ENCODE measurements around the gene ZNF264.
A peak's percentile ranks its signal among the peaks of the same experiment; 100 is the strongest.

The ZNF264 gene

DNA sequence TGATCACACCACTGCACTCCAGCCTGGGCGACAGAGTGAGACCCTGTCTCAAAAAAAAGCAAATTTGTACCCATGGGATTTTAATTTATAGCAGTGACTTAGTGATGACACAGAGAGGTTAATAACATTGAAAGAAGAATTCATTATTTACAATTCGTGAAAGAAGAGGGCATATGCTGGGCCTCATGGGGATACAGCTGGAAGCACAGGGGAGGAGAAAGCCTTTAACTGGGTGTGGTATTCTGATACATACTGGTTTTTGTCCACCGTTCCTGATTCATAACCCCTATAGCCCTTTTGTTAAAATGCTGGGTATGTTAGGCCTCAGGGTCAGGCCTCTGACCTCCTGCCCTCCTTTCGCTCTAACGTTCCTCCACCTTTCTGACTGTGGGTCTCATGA lies 10.9 kb downstream of the ZNF264 start:
- Histone ChIP-seq H3K27me3 (ENCODE audit: control insufficient read depth in 1 of 2, insufficient read depth in 2 of 2, low read length in 2 of 2) (no peaks in the 10 kb centered on the region), H3K9ac (ENCODE audit: low read length) (no peak overlapping the region), H3K27ac (ENCODE audit: low read depth, low read length) (no peak overlapping the region), H3K4me1 (ENCODE audit: insufficient read depth, low read length) (no peaks in the 10 kb centered on the region), H3K36me3 (ENCODE audit: insufficient read depth, low read length) (peaks cover 49% of the 10 kb centered on the region), H3K9me3 (ENCODE audit: low read length) (no peaks in the 10 kb centered on the region), H3K4me3 (ENCODE audit: low read depth in 1 of 2, low read length in 2 of 2) (no peak overlapping the region)

- Histone ChIP-seq H3K9ac (ENCODE audit: low read length) (no peak overlapping the region), H3K4me1 (ENCODE audit: insufficient read depth, low read length) (no peaks in the 10 kb centered on the region), H3K4me3 (ENCODE audit: low read depth in 1 of 2, low read length in 2 of 2) (no peak overlapping the region), H3K27me3 (ENCODE audit: control insufficient read depth in 1 of 2, insufficient read depth in 2 of 2, low read length in 2 of 2) (no peaks in the 10 kb centered on the region), H3K36me3 (ENCODE audit: insufficient read depth, low read length) (peaks cover 62% of the 10 kb centered on the region), H3K27ac (ENCODE audit: low read depth, low read length) (no peak overlapping the region), H3K9me3 (ENCODE audit: low read length) (no peaks in the 10 kb centered on the region)
These were observed 19.1 kb downstream of the ZNF264 start for GRCh38 chr19:57210381-57210780.

GRCh38 chr19:57212109-57212508 lies 20.8 kb downstream of the ZNF264 start:
- no peak overlapping the region for H3K4me3 ChIP-seq (ENCODE audit: low read depth in 1 of 2, low read length in 2 of 2)
- H3K27me3 ChIP-seq (ENCODE audit: control insufficient read depth in 1 of 2, insufficient read depth in 2 of 2, low read length in 2 of 2), result no peaks in the 10 kb centered on the region
- H3K27ac ChIP-seq (ENCODE audit: low read depth, low read length), result no peak overlapping the region
- H3K9ac ChIP-seq (ENCODE audit: low read length), result no peak overlapping the region
- H3K9me3 ChIP-seq (ENCODE audit: low read length), result no peaks in the 10 kb centered on the region
- no peaks in the 10 kb centered on the region for H3K4me1 ChIP-seq (ENCODE audit: insufficient read depth, low read length)
- peaks cover 54% of the 10 kb centered on the region for H3K36me3 ChIP-seq (ENCODE audit: insufficient read depth, low read length)

DNA sequence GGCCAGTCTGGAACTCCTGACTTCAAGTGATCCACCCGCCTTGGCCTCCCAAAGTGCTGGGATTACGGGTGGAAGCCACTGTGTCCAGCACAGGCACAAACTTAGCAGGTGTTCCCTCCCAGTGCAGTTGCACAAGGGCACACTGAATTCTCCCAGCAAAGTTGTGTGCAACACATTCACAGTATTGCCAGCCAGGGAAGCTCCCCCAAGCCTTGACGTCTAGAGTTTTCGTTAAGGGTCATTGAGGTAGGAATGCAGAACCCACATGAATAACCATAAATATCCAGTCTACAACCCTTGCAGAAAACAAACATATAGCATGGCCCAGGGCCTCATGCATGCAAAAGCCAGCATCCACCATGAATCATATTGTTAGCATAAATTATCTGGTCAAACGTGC lies 36.2 kb downstream of the ZNF264 start:
- no peaks in the 10 kb centered on the region for H3K27me3 ChIP-seq (ENCODE audit: control insufficient read depth in 1 of 2, insufficient read depth in 2 of 2, low read length in 2 of 2)
- no peaks in the 10 kb centered on the region for H3K4me1 ChIP-seq (ENCODE audit: insufficient read depth, low read length)
- H3K9me3 ChIP-seq (ENCODE audit: low read length), result no peaks in the 10 kb centered on the region
- no peaks in the 10 kb centered on the region for H3K36me3 ChIP-seq (ENCODE audit: insufficient read depth, low read length)
- no peak overlapping the region for H3K27ac ChIP-seq (ENCODE audit: low read depth, low read length)
- no peak overlapping the region for H3K4me3 ChIP-seq (ENCODE audit: low read depth in 1 of 2, low read length in 2 of 2)
- no peak overlapping the region for H3K9ac ChIP-seq (ENCODE audit: low read length)

DNA sequence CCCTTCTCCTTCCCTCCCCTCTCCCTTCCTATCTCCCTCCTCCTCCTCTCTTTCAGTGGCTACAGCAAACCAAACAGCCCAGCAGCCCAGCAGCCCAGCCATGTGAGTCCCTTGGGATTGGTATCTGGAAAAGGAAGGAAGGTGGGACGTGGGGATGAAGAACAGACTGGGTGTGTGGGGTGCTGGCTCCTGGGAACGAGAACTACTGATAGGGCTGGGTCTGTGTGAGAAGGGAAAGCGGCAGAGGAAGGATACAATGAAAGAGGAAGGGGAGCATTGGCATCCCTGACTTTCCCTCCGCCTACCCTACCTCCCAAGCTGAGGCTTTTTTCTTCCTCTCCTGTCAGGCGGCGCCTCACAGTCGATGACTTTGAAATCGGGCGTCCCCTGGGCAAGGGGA lies 40.4 kb downstream of the ZNF264 start:
- Histone ChIP-seq H3K9me3 (ENCODE audit: low read length) (no peaks in the 10 kb centered on the region), H3K27ac (ENCODE audit: low read depth, low read length) (no peak overlapping the region), H3K4me1 (ENCODE audit: insufficient read depth, low read length) (no peaks in the 10 kb centered on the region), H3K4me3 (ENCODE audit: low read depth in 1 of 2, low read length in 2 of 2) (no peak overlapping the region), H3K9ac (ENCODE audit: low read length) (no peak overlapping the region), H3K36me3 (ENCODE audit: insufficient read depth, low read length) (no peaks in the 10 kb centered on the region), H3K27me3 (ENCODE audit: control insufficient read depth in 1 of 2, insufficient read depth in 2 of 2, low read length in 2 of 2) (no peaks in the 10 kb centered on the region)

GRCh38 chr19:57233207-57233606 lies 41.9 kb downstream of the ZNF264 start:
- Histone ChIP-seq H3K27me3 (ENCODE audit: control insufficient read depth in 1 of 2, insufficient read depth in 2 of 2, low read length in 2 of 2) (no peaks in the 10 kb centered on the region), H3K4me3 (ENCODE audit: low read depth in 1 of 2, low read length in 2 of 2) (no peak overlapping the region), H3K9ac (ENCODE audit: low read length) (no peak overlapping the region), H3K36me3 (ENCODE audit: insufficient read depth, low read length) (no peaks in the 10 kb centered on the region), H3K27ac (ENCODE audit: low read depth, low read length) (no peak overlapping the region), H3K4me1 (ENCODE audit: insufficient read depth, low read length) (no peaks in the 10 kb centered on the region), H3K9me3 (ENCODE audit: low read length) (no peaks in the 10 kb centered on the region)

- Histone ChIP-seq H3K4me1 (ENCODE audit: insufficient read depth, low read length) (peaks cover 17% of the 10 kb centered on the region), H3K4me3 (ENCODE audit: low read depth in 1 of 2, low read length in 2 of 2) (peak overlapping the region; percentile 84 to 93), H3K36me3 (ENCODE audit: insufficient read depth, low read length) (peaks cover 18% of the 10 kb centered on the region), H3K9me3 (ENCODE audit: low read length) (no peaks in the 10 kb centered on the region), H3K9ac (ENCODE audit: low read length) (peak overlapping the region; percentile 96), H3K27me3 (ENCODE audit: control insufficient read depth in 1 of 2, insufficient read depth in 2 of 2, low read length in 2 of 2) (no peaks in the 10 kb centered on the region), H3K27ac (ENCODE audit: low read depth, low read length) (peak overlapping the region; percentile 77)
These were observed 48.6 kb downstream of the ZNF264 start for GRCh38 chr19:57239982-57240310.

- H3K36me3 ChIP-seq (ENCODE audit: insufficient read depth, low read length), result peaks cover 21% of the 10 kb centered on the region
- peak within 1 kb of the TSS; percentile 84 to 93 for H3K4me3 ChIP-seq (ENCODE audit: low read depth in 1 of 2, low read length in 2 of 2)
- peak within 1 kb of the TSS; percentile 96 for H3K9ac ChIP-seq (ENCODE audit: low read length)
- peak within 1 kb of the TSS; percentile 77 for H3K27ac ChIP-seq (ENCODE audit: low read depth, low read length)
- H3K27me3 ChIP-seq (ENCODE audit: control insufficient read depth in 1 of 2, insufficient read depth in 2 of 2, low read length in 2 of 2), result no peaks in the 10 kb centered on the region
- peaks cover 17% of the 10 kb centered on the region for H3K4me1 ChIP-seq (ENCODE audit: insufficient read depth, low read length)
- H3K9me3 ChIP-seq (ENCODE audit: low read length), result no peaks in the 10 kb centered on the region
These were observed 49.2 kb downstream of the ZNF264 start, which contains the start of gene ZNF805 for GRCh38 chr19:57240311-57241090. TSS of gene ZNF805 (plus strand) at chr19:57240632. CDS start at chr19:57240892, 260 bp downstream.

- Histone ChIP-seq H3K9ac (ENCODE audit: low read length) (peak overlapping the region; percentile 96), H3K36me3 (ENCODE audit: insufficient read depth, low read length) (peaks cover 21% of the 10 kb centered on the region), H3K4me3 (ENCODE audit: low read depth in 1 of 2, low read length in 2 of 2) (peak overlapping the region; percentile 84 to 93), H3K27ac (ENCODE audit: low read depth, low read length) (peak overlapping the region; percentile 77), H3K9me3 (ENCODE audit: low read length) (no peaks in the 10 kb centered on the region), H3K4me1 (ENCODE audit: insufficient read depth, low read length) (peaks cover 17% of the 10 kb centered on the region), H3K27me3 (ENCODE audit: control insufficient read depth in 1 of 2, insufficient read depth in 2 of 2, low read length in 2 of 2) (no peaks in the 10 kb centered on the region)
These were observed 49.9 kb downstream of the ZNF264 start for GRCh38 chr19:57241176-57241575.

DNA sequence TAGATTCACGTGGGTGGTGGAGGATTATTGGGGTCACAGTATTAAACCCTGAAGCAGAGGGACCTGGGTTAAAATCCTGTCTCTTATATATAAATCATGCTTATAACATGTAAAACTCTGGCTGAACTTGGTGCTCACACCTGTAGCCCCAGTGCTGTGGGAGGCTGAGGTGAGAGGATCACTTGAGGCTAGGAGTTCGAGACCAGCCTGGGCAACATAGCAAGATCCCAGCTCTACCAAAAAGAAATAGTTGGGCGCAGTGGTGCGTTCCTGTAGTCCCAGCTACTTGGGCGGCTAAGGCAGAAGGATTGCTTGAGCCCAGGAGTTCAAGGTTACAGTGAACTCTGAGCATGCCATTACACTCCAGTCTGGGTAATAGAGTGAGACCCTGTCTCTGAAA lies 51.5 kb downstream of the ZNF264 start:
- Histone ChIP-seq H3K27ac (ENCODE audit: low read depth, low read length) (no peak overlapping the region), H3K9me3 (ENCODE audit: low read length) (no peaks in the 10 kb centered on the region)

GRCh38 chr19:57244513-57244912 lies 53.2 kb downstream of the ZNF264 start:
- H3K9me3 ChIP-seq (ENCODE audit: low read length), result no peaks in the 10 kb centered on the region
- H3K27ac ChIP-seq (ENCODE audit: low read depth, low read length), result no peak overlapping the region
- H3K4me1 ChIP-seq (ENCODE audit: insufficient read depth, low read length), result peaks cover 17% of the 10 kb centered on the region
- H3K36me3 ChIP-seq (ENCODE audit: insufficient read depth, low read length), result peaks cover 46% of the 10 kb centered on the region
- H3K9ac ChIP-seq (ENCODE audit: low read length), result no peak overlapping the region
- no peaks in the 10 kb centered on the region for H3K27me3 ChIP-seq (ENCODE audit: control insufficient read depth in 1 of 2, insufficient read depth in 2 of 2, low read length in 2 of 2)
- H3K4me3 ChIP-seq (ENCODE audit: low read depth in 1 of 2, low read length in 2 of 2), result no peak overlapping the region

More for the DNA sequence above, 51.5 kb downstream of the ZNF264 start:
- Histone ChIP-seq H3K4me1 (ENCODE audit: insufficient read depth, low read length) (peaks cover 17% of the 10 kb centered on the region), H3K36me3 (ENCODE audit: insufficient read depth, low read length) (peaks cover 32% of the 10 kb centered on the region), H3K27me3 (ENCODE audit: control insufficient read depth in 1 of 2, insufficient read depth in 2 of 2, low read length in 2 of 2) (no peaks in the 10 kb centered on the region), H3K4me3 (ENCODE audit: low read depth in 1 of 2, low read length in 2 of 2) (no peak overlapping the region), H3K9ac (ENCODE audit: low read length) (no peak overlapping the region)

DNA sequence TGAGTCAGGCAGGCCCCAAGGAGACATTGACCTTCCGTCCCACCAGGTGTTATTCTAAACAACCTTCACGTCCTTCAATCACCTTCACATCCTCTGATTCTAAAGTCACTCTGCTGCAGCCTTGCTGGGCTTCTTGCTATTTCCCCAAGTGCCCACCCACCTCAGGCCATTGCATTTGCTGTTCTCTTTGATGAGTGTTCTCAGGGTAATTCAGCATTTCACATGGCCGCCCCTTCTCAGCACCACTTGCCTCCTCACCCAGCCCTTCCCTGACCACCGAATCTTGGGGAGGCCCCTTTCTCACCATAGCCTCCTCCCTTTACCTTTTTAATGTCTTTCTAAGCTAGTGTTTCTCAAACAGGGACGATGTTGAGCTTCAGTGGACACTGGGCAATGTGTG lies 53.8 kb downstream of the ZNF264 start:
- Histone ChIP-seq H3K4me3 (ENCODE audit: low read depth in 1 of 2, low read length in 2 of 2) (no peak overlapping the region), H3K27ac (ENCODE audit: low read depth, low read length) (no peak overlapping the region), H3K27me3 (ENCODE audit: control insufficient read depth in 1 of 2, insufficient read depth in 2 of 2, low read length in 2 of 2) (no peaks in the 10 kb centered on the region), H3K9me3 (ENCODE audit: low read length) (no peaks in the 10 kb centered on the region), H3K9ac (ENCODE audit: low read length) (no peak overlapping the region), H3K36me3 (ENCODE audit: insufficient read depth, low read length) (peaks cover 46% of the 10 kb centered on the region), H3K4me1 (ENCODE audit: insufficient read depth, low read length) (peaks cover 17% of the 10 kb centered on the region)

All from muscle layer of colon (tissue), 2 donors.